ENCODE measurements around the gene SPAG5. TPM values are rescaled to one million over a fixed set of nuclear protein-coding genes. Genes with fewer than 3 reads are reported as not detected.

Gene SPAG5
- total and polyA plus RNA-seq, 9 of the 15 experiments (the other 6 are each of a cell fraction or from before 2014, with no cell fraction given) = 94.4 to 286 (median 151) TPM

GRCh38 chr17:28570716-28571360, 28.0 kb downstream of the SPAG5 start:
- H3K36me3 ChIP-seq (ENCODE audit: control insufficient read depth, insufficient read depth, low read length) = peaks cover 57% of the 10 kb centered on the region
- H3K9me1 ChIP-seq (ENCODE audit: control insufficient read depth, insufficient read depth, low read length) = peaks cover 18% of the 10 kb centered on the region
- H3K4me3 ChIP-seq = peak overlapping the region; percentile 82
- BruUV-seq (replicated peaks) = no TSS peak
- WGBS (ENCODE audit: insufficient coverage, low coverage, missing lambda C conversion rate) = under 1% methylated on average over 38 of the region's 39 CpGs
- H3K4me2 ChIP-seq (ENCODE audit: insufficient read depth, low read length) = peak overlapping the region; percentile 85
- peak; percentile 61 to 81 (median 68) for DNase-seq (ENCODE audit: extremely low read depth in 1 of 4, low spot score in 3 of 4)
- POLR2A ChIA-PET = interaction anchor here (0.6 to 4.8 kb wide), 21 partner anchors 8 to 713 kb away, joined by 3 to 26 read pairs (median 4); partner anchors contain the start of genes RPL23A, SLC46A1 and UNC119
- 0 out of 2 replicates have a peak, but pooled peaks cover 8% of the 10 kb centered on the region for H4K20me1 ChIP-seq (replicated peaks; ENCODE audit: control insufficient read depth, insufficient read depth, low read length)
- peak overlapping the region; percentile 95 for H2AFZ ChIP-seq (ENCODE audit: low read depth, low read length)
- ATAC-seq = peak; percentile 76
- H3K4me1 ChIP-seq (replicated peaks in 1 of 2; ENCODE audit: control insufficient read depth in 2 of 2, insufficient read depth in 2 of 2, low read length in 2 of 2) = peaks cover 24 to 25% of the 10 kb centered on the region in 2 experiments; a peak in 4 of 5 replicates
- peaks cover 72% of the 10 kb centered on the region for H3K79me2 ChIP-seq (ENCODE audit: control insufficient read depth, insufficient read depth, low read length)
- H3K9me3 ChIP-seq (replicated peaks; ENCODE audit: control insufficient read depth, insufficient read depth, low read depth, low read length) = no peaks in the 10 kb centered on the region
- CTCF ChIA-PET (ENCODE audit: low intra/inter-chr PET ratio) = no interaction called here
- in situ Hi-C loops (cut with MboI) = no loop called here
- intact Hi-C loops (cut with micrococcal nuclease) = loop anchor here (2.0 kb wide), 1 partner anchor 28 kb away; the partner anchor contains the start of gene SPAG5
- peak overlapping the region; percentile 74 for H3K27ac ChIP-seq (ENCODE audit: extremely low read depth, low read depth, low read length)
- FAIRE-seq = peak; percentile 70
- H3K9ac ChIP-seq (ENCODE audit: insufficient read depth in 1 of 2, low read depth in 2 of 2, low read length in 2 of 2) = peak overlapping the region; percentile 77 to 97
- no peaks in the 10 kb centered on the region for H3K27me3 ChIP-seq (ENCODE audit: control insufficient read depth in 2 of 2, insufficient read depth in 2 of 2, low read length in 2 of 2)
- TF ChIP-seq GTF2E2 (tag; IDR thresholded peaks at IDR 0.05) (no peak), CHD1 (IDR thresholded peaks at IDR 0.05; ENCODE audit: low read length) (peak; percentile 84), POLR2A (conservative IDR thresholded peaks at IDR 0.05) (no peak), HDAC1 (IDR thresholded peaks at IDR 0.05) (peak in 1 of 2 experiments; percentile 58; a peak in 1 of 4 replicates), ILK (tag; IDR thresholded peaks at IDR 0.05; ENCODE audit: borderline replicate concordance, low read depth) (no peak), ZNF24 (IDR thresholded peaks at IDR 0.05) (0 out of 2 replicates have a peak, but pooled peaks have one; percentile 9), CTBP1 (IDR thresholded peaks at IDR 0.05; ENCODE audit: borderline replicate concordance) (peak; percentile 29; the same call in 1 of the 2 replicates), EGR1 (conservative IDR thresholded peaks at IDR 0.05) (0 out of 2 replicates have a peak, but pooled peaks have one; percentile 45), CHD4 (IDR thresholded peaks at IDR 0.05; ENCODE audit: insufficient read depth, insufficient replicate concordance, low read depth, low read length, poor library complexity, severe bottlenecking) (no peak), PCBP2 (IDR thresholded peaks at IDR 0.05; ENCODE audit: low read depth, low read length, poor library complexity, severe bottlenecking) (no peak), ZNF318 (IDR thresholded peaks at IDR 0.05; ENCODE audit: borderline replicate concordance in 1 of 2, low read depth in 1 of 2) (no peak), ATF3 (IDR thresholded peaks at IDR 0.05) (no peak), ATF3 (CRISPR knock-in tag; conservative IDR thresholded peaks at IDR 0.05) (no peak)

All from K562 (cell line).